HL-60 (cell line): ENCODE measurements around the gene SFXN3.

Experiments
- CTCF ChIP-seq: IDR thresholded peaks from one replicate; pipeline ENCODE4 v1.5.1; 2011; ENCODE audit warnings: low read length, control low read depth, inconsistent platforms; ENCODE audit not compliant: insufficient read depth
- SPI1 ChIP-seq: IDR thresholded peaks from 2 replicates; pipeline ENCODE4 v1.6.1; 2012; ENCODE audit warnings: low read depth, mild to moderate bottlenecking, borderline replicate concordance

GRCh38 chr10:101020427-101021075 lies 10.5 kb upstream of the SFXN3 start:
- no peak for TF ChIP-seq CTCF
- no peak for TF ChIP-seq SPI1
